ENCODE measurements around the gene SLC9A2.

The SLC9A2 gene

GRCh38 chr2:102588213-102588939 is 31.0 kb upstream of the SLC9A2 start:
- no peak for DNase-seq (ENCODE audit: low read depth)
- no peak overlapping the region for H3K4me3 ChIP-seq (ENCODE audit: low read depth, low read length)
- TF ChIP-seq, protein P1, sequence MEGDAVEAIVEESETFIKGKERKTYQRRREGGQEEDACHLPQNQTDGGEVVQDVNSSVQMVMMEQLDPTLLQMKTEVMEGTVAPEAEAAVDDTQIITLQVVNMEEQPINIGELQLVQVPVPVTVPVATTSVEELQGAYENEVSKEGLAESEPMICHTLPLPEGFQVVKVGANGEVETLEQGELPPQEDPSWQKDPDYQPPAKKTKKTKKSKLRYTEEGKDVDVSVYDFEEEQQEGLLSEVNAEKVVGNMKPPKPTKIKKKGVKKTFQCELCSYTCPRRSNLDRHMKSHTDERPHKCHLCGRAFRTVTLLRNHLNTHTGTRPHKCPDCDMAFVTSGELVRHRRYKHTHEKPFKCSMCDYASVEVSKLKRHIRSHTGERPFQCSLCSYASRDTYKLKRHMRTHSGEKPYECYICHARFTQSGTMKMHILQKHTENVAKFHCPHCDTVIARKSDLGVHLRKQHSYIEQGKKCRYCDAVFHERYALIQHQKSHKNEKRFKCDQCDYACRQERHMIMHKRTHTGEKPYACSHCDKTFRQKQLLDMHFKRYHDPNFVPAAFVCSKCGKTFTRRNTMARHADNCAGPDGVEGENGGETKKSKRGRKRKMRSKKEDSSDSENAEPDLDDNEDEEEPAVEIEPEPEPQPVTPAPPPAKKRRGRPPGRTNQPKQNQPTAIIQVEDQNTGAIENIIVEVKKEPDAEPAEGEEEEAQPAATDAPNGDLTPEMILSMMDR (conservative IDR thresholded peaks at IDR 0.05; ENCODE audit: low read depth, low read length) = no peak

DNA sequence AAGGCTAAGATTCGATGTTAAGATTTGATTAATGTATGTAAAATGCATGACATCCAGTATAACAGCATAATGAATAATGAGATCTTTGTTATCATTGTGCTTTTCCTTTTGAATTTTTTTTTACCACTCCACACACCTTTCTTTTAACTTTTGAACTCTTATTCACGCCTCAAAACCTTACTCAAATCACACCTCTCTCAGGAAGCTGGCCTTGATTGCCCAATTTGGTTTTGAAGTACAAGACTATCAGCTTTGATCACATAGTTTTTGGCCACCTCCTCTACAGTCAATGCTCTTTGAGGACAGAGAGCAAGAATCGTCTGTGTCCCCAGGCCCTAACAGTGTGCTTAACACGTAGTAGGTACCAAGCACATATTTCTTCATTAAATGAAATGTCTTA is 29.9 kb upstream of the SLC9A2 start:
- no peak for DNase-seq (ENCODE audit: low read depth)
- H3K4me3 ChIP-seq (ENCODE audit: low read depth, low read length) = no peak overlapping the region
- TF ChIP-seq, protein P1 (conservative IDR thresholded peaks at IDR 0.05; ENCODE audit: low read depth, low read length) = no peak

- TF ChIP-seq, protein P1 (conservative IDR thresholded peaks at IDR 0.05; ENCODE audit: low read depth, low read length) = no peak
- DNase-seq (ENCODE audit: low read depth) = no peak
- H3K4me3 ChIP-seq (ENCODE audit: low read depth, low read length) = no peak overlapping the region
Observed at GRCh38 chr2:102591491-102592045, 27.8 kb upstream of the SLC9A2 start.

DNA sequence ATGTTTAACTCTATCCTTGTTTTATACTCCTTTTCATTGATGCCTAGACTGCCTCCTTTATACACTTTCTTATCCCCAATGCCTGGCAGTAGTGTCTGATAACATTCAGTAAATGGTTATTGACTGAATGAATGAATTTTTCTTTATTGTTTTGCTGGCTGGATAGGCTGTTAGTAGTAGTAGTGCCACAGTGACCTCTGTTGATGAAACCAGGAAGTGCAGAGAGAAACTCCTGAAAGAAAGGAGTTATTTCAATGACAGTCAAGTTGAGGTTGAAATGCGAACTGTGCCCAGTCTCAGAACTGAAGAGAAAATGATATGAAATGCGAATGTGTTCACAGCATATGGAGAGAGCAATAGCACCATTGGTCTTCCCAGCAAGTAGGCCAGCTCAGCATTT is 26.8 kb upstream of the SLC9A2 start:
- no peak overlapping the region for H3K4me3 ChIP-seq (ENCODE audit: low read depth, low read length)
- TF ChIP-seq, protein P1 (conservative IDR thresholded peaks at IDR 0.05; ENCODE audit: low read depth, low read length) = peak; percentile 67
- peak; percentile 48 for DNase-seq (ENCODE audit: low read depth)

- TF ChIP-seq, protein P1 (conservative IDR thresholded peaks at IDR 0.05; ENCODE audit: low read depth, low read length) = no peak
- H3K4me3 ChIP-seq (ENCODE audit: low read depth, low read length) = no peak overlapping the region
- DNase-seq (ENCODE audit: low read depth) = no peak
Observed at GRCh38 chr2:102593516-102593915, 25.8 kb upstream of the SLC9A2 start.

GRCh38 chr2:102594445-102595016 is 24.8 kb upstream of the SLC9A2 start:
- no peak for DNase-seq (ENCODE audit: low read depth)
- TF ChIP-seq, protein P1 (conservative IDR thresholded peaks at IDR 0.05; ENCODE audit: low read depth, low read length) = no peak
- no peak overlapping the region for H3K4me3 ChIP-seq (ENCODE audit: low read depth, low read length)
